ENCODE results near the gene EIF2B2. TPM values are rescaled to one million over a fixed set of nuclear protein-coding genes. Genes with fewer than 3 reads are reported as not detected.

EIF2B2 gene
- total RNA-seq (2014; rRNA removed) (96.8 and 113 TPM in 2 replicates), Bru-seq, nascent RNA (percentile 89 among the genes with signal in this experiment), BruChase-seq, experiment 1, labeled RNA remaining after a 6-hour chase (percentile 86 among the genes with signal in this experiment), BruChase-seq, experiment 2, labeled RNA remaining after a 2-hour chase (percentile 86 among the genes with signal in this experiment)
- long read RNA-seq, full-length matches to known transcripts = 59 of 72 reads
- long read RNA-seq, partial matches to known transcripts = 12 of 72 reads
- long read RNA-seq, other reads (novel, unspliced or antisense) = 1 of 72 reads

DNA sequence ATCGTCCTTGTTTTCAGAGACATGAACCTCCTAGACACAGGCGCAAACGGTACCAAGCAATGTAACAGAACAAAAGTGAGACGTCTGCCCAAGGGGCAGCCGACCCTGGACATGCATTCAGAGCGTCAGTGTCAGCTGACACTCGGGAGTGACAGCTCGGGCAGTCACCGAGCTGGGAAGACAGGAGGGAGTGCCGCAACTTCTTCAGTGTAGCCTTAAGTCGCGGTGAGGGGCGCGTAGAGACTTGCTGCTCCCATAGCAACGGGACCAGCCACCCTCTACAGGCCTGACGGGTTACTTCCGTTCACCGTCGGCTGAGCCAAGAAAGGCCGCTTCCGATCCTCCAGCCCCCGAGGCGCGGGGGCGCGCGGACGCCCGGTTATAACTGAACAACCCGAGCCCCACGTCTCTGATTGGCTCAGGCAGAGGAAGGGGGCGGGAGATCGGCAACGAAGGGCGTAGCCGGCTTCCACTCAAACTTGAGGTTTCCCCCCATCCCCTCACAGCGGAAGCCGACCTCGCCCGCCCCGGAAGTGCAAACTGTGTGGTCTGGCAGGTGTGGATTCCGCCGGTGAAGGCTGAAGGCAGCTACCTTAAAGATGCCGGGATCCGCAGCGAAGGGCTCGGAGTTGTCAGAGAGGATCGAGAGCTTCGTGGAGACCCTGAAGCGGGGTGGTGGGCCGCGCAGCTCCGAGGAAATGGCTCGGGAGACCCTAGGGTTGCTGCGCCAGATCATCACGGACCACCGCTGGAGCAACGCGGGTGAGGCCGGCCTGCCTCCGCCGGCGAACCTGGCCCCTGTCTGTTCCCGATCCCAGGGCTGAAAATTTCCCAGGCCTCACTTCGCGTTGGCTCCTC lies at the start of gene EIF2B2:
TSS of gene EIF2B2 (plus strand) at position 530 of the 858 bp plus-strand sequence. CDS start at position 600, 70 bp downstream.
- peak; percentile 98 for ATAC-seq
- peak; percentile 97 for DNase-seq
- no peaks in the 10 kb centered on the region for H3K9me2 ChIP-seq (replicated peaks; ENCODE audit: low read length)
- H3K9me3 ChIP-seq (ENCODE audit: low read length) = no peaks in the 10 kb centered on the region
- H3F3A ChIP-seq (ENCODE audit: low read length, unreplicated experiment) = no peaks in the 10 kb centered on the region
- intact Hi-C loops (cut with micrococcal nuclease) = loop anchor here (1.0 to 5.0 kb wide), 3 partner anchors 14 to 60 kb away; partner anchors contain the start of gene ACYP1
- no TSS peak for BruUV-seq (replicated peaks)
- H2AFZ ChIP-seq (ENCODE audit: low read length) = peak within 1 kb of the TSS; percentile 94
- no peak for TF ChIP-seq EZH2phosphoT487 (IDR thresholded peaks at IDR 0.05; ENCODE audit: borderline replicate concordance, low read length)
- TF ChIP-seq EZH2 (IDR thresholded peaks at IDR 0.05; ENCODE audit: low read length, unreplicated experiment) = no peak
- TF ChIP-seq, protein P1, sequence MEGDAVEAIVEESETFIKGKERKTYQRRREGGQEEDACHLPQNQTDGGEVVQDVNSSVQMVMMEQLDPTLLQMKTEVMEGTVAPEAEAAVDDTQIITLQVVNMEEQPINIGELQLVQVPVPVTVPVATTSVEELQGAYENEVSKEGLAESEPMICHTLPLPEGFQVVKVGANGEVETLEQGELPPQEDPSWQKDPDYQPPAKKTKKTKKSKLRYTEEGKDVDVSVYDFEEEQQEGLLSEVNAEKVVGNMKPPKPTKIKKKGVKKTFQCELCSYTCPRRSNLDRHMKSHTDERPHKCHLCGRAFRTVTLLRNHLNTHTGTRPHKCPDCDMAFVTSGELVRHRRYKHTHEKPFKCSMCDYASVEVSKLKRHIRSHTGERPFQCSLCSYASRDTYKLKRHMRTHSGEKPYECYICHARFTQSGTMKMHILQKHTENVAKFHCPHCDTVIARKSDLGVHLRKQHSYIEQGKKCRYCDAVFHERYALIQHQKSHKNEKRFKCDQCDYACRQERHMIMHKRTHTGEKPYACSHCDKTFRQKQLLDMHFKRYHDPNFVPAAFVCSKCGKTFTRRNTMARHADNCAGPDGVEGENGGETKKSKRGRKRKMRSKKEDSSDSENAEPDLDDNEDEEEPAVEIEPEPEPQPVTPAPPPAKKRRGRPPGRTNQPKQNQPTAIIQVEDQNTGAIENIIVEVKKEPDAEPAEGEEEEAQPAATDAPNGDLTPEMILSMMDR (conservative IDR thresholded peaks at IDR 0.05; ENCODE audit: low read depth, low read length) = no peak
- H3K4me1 ChIP-seq (ENCODE audit: insufficient read depth, low read length) = peaks cover 28% of the 10 kb centered on the region
- H3K79me2 ChIP-seq (ENCODE audit: low read length) = peaks cover 31% of the 10 kb centered on the region
- H3K9ac ChIP-seq (ENCODE audit: low read length) = peak within 1 kb of the TSS; percentile 86
- H3K27me3 ChIP-seq (ENCODE audit: low read length) = no peaks in the 10 kb centered on the region
- H3K27ac ChIP-seq (ENCODE audit: low read length) = peak within 1 kb of the TSS; percentile 25
- ChIA-PET POLR2A (ENCODE audit: unreplicated experiment) (interaction anchor here (0.5 to 0.6 kb wide), 2 partner anchors 9 to 102 kb away, joined by 3 read pairs; no protein-coding TSS in a partner anchor), CTCF (interaction anchor here (0.6 to 1.0 kb wide), 2 partner anchors 14 to 47 kb away, joined by 3 read pairs; partner anchors contain the start of gene PGF)
- peaks cover 20% of the 10 kb centered on the region for H3K36me3 ChIP-seq (ENCODE audit: low read depth, low read length)
- H4K20me1 ChIP-seq (ENCODE audit: low read length) = 0 out of 2 replicates have a peak, but pooled peaks cover 3% of the 10 kb centered on the region
- peak within 1 kb of the TSS; percentile 89 for H3K4me3 ChIP-seq (ENCODE audit: low read length)
- H3K4me2 ChIP-seq (ENCODE audit: low read length) = peak within 1 kb of the TSS; percentile 94

DNA sequence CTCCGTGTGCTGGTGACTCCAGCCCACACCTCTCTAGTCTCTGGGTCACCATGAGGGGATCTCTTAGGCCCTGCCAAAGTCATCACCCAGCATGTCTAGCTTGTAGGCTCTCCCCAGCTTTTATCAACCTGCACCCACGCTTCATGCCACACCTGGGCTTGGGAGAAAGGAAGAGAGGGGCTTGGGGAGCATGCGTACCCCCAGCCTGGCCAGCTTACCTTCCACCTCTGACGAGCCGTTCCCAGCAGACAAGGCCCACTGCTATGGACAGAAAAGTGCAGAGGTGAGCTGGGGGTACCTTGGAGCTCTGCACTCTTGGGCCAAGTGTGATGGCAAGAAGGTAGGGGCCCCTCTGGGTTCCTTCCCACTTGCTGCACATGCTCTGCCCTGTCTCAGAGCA lies 49.0 kb upstream of the EIF2B2 start:
- Histone ChIP-seq H3K4me3 (ENCODE audit: low read length) (no peak overlapping the region), H3K9me3 (ENCODE audit: low read length) (no peaks in the 10 kb centered on the region), H3F3A (ENCODE audit: low read length, unreplicated experiment) (no peaks in the 10 kb centered on the region), H3K4me2 (ENCODE audit: low read length) (no peak overlapping the region), H3K4me1 (ENCODE audit: insufficient read depth, low read length) (no peaks in the 10 kb centered on the region; the same call in 1 of the 2 replicates), H4K20me1 (ENCODE audit: low read length) (no peaks in the 10 kb centered on the region), H3K36me3 (ENCODE audit: low read depth, low read length) (no peaks in the 10 kb centered on the region), H3K9ac (ENCODE audit: low read length) (no peak overlapping the region), H3K9me2 (replicated peaks; ENCODE audit: low read length) (no peaks in the 10 kb centered on the region), H3K79me2 (ENCODE audit: low read length) (no peaks in the 10 kb centered on the region), H2AFZ (ENCODE audit: low read length) (no peak overlapping the region), H3K27me3 (ENCODE audit: low read length) (no peaks in the 10 kb centered on the region), H3K27ac (ENCODE audit: low read length) (no peak overlapping the region)
- TF ChIP-seq, protein P1 (conservative IDR thresholded peaks at IDR 0.05; ENCODE audit: low read depth, low read length) = no peak
- DNase-seq = no peak
- POLR2A ChIA-PET (ENCODE audit: unreplicated experiment) = no interaction called here
- no peak for ATAC-seq
- CTCF ChIA-PET = no interaction called here
- intact Hi-C loops (cut with micrococcal nuclease) = no loop called here
- BruUV-seq (replicated peaks) = no TSS peak
